OCI-LY7 (cell line): ENCODE measurements around the gene ZNF536.

ENCODE experiments used
- CTCF ChIP-seq: fragments of 200-600 bp; sonication (generic); conservative IDR thresholded peaks from 2 replicates; pipeline ENCODE4 v1.5.1; 2014; ENCODE audit warnings: mild to moderate bottlenecking, antibody characterized with exemption, low read length, moderate library complexity, mixed read lengths
- EZH2phosphoT487 ChIP-seq: fragments of 200-600 bp; sonication (generic); IDR thresholded peaks from 2 replicates; pipeline ENCODE4 v1.6.1; 2018; ENCODE audit warnings: low read depth, borderline replicate concordance, mild to moderate bottlenecking, mixed run types, antibody characterized with exemption, low read length, moderate library complexity, mixed read lengths

DNA sequence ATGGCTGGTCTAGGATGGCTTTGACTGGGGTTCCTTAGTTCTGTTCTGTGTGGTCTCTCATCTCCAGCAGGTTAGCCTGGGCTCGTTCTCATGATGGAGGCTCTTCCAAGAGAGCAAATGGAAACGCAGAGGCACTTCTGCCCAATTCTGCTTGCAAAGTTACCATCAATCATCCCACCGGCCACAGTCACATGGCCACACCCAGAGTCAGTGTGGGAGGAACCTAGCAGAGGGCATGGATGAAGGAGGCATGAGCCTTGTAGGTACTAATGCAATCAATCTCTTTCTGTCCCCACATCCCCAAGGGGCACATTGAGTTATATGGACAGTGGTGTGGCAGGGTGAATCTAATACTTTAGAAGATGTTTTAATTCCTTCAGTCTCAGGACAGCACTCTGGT is 207.2 kb downstream of the ZNF536 start:
- TF ChIP-seq CTCF (no peak), EZH2phosphoT487 (no peak)
